Measurements from ENCODE around the gene INSM1. TPM values are rescaled to one million over a fixed set of nuclear protein-coding genes. Genes with fewer than 3 reads are reported as not detected.

Gene INSM1
- total RNA-seq, 1 donor from 2014 or later, result not detected

DNA sequence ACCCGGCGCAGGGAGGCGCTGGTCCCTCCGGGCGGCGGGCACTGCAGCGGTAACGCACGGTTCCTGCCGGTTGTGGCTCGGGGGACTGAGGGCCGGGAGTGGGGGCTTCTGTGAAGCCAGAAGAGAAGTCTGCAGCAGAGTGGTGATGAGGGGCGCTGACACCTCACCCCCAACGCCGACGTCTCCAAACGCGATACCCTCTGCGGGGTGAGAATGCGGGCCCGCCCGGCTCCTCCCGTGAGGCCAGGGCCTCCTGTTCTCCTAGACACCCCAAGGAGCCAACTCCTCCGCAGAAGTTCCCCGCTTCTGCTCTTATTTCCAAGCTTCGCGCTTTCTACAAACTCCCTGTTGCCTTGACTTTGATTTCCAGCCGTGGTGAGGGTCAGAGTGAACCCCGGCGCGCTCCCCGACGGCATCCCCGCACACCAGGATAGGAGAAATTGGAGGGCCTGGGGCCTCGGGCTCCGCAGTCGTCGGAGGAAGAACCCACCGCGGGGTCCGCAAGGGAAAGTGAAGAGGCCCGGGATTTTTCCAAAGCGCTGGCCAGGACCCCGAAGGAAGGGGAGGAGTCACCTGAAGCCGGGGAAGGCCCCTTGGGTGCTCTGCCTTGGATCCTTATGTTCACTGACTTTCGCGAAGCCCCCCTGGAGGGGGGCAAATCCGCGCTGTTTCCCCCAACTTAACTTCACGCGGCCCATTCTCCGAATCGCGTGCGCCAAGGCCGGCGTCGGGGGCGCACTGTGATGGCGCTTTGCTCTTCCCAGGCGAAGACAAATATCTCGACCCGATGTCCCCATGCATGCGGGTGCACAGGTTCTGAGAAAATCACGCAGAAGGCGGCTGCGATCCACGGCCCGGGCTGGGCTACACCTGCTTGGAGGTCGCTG is 3.1 kb upstream of the INSM1 start:
- H3K4me3 Mint-ChIP-seq (ENCODE audit: unreplicated experiment), result no peak overlapping the region
- H3K36me3 Mint-ChIP-seq (ENCODE audit: low read depth, unreplicated experiment), result peaks cover under 1% of the 10 kb centered on the region
- H3K9me3 Mint-ChIP-seq (ENCODE audit: unreplicated experiment), result no peaks in the 10 kb centered on the region
- H3K27ac Mint-ChIP-seq (ENCODE audit: unreplicated experiment), result no peak overlapping the region
- TF ChIP-seq, protein P1, sequence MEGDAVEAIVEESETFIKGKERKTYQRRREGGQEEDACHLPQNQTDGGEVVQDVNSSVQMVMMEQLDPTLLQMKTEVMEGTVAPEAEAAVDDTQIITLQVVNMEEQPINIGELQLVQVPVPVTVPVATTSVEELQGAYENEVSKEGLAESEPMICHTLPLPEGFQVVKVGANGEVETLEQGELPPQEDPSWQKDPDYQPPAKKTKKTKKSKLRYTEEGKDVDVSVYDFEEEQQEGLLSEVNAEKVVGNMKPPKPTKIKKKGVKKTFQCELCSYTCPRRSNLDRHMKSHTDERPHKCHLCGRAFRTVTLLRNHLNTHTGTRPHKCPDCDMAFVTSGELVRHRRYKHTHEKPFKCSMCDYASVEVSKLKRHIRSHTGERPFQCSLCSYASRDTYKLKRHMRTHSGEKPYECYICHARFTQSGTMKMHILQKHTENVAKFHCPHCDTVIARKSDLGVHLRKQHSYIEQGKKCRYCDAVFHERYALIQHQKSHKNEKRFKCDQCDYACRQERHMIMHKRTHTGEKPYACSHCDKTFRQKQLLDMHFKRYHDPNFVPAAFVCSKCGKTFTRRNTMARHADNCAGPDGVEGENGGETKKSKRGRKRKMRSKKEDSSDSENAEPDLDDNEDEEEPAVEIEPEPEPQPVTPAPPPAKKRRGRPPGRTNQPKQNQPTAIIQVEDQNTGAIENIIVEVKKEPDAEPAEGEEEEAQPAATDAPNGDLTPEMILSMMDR (IDR thresholded peaks at IDR 0.05; ENCODE audit: unreplicated experiment), result no peak
- peaks cover 6% of the 10 kb centered on the region for H3K4me1 Mint-ChIP-seq (ENCODE audit: unreplicated experiment)
- DNase-seq (ENCODE audit: low spot score), result no peak
- peaks cover 27% of the 10 kb centered on the region for H3K27me3 Mint-ChIP-seq (ENCODE audit: unreplicated experiment)

DNA sequence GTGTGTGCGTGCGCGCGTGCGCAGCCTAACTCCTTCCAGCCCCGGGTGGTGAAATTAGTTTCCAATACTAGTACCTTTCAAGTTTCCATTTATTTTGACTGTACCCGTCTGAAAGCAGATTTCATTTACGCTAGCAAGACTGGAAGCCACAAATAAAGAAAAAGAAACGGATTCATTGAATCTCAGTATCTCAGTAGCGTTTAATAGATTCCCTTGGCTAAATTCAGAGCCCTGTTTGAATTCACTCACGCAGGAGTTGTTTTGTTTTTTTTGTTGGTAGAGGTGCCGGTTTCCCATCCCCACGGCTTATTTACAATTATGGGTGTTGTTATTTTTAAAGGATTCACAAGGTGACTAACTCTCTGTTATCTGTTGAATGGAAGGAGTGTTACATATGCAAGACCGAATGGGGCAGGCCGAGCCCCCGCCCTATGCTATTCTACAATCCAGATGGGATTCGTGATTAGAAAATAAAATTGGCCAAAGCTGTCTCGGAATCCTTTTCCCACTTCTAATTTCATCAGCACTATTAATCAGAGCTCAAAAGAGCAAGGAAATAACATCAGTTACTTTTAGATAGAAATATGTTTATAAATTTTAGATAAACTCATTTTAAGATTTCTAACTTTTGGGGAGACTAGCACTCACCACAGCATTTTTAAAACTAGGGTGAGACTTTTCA is 2.3 kb upstream of the INSM1 start:
- H3K27me3 Mint-ChIP-seq (ENCODE audit: unreplicated experiment), result peaks cover 29% of the 10 kb centered on the region
- no peak overlapping the region for H3K27ac Mint-ChIP-seq (ENCODE audit: unreplicated experiment)
- no peak for DNase-seq (ENCODE audit: low spot score)
- H3K9me3 Mint-ChIP-seq (ENCODE audit: unreplicated experiment), result no peaks in the 10 kb centered on the region
- H3K4me1 Mint-ChIP-seq (ENCODE audit: unreplicated experiment), result peaks cover 11% of the 10 kb centered on the region
- peaks cover 5% of the 10 kb centered on the region for H3K36me3 Mint-ChIP-seq (ENCODE audit: low read depth, unreplicated experiment)
- TF ChIP-seq, protein P1 (IDR thresholded peaks at IDR 0.05; ENCODE audit: unreplicated experiment), result no peak
- H3K4me3 Mint-ChIP-seq (ENCODE audit: unreplicated experiment), result no peak overlapping the region

DNA sequence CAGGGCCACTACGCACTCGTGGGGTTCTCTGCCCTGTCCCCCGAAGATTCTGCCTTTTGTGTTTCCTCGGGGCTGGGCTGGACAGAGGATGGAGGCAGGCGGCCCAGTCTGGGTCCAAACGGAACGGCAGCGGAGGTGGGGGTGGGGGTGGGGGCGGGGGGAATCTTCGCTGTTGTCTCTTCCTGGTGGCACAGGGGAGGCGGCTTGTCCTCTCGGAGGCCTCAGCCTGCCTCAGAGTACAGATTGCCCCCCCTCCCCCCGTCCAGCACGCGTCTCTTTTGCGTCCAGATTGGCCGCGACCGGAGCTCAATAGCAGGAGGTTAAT is 1.4 kb upstream of the INSM1 start:
- peaks cover 5% of the 10 kb centered on the region for H3K36me3 Mint-ChIP-seq (ENCODE audit: low read depth, unreplicated experiment)
- H3K27ac Mint-ChIP-seq (ENCODE audit: unreplicated experiment), result no peak overlapping the region
- DNase-seq (ENCODE audit: low spot score), result no peak
- peak overlapping the region; percentile 54 for H3K4me3 Mint-ChIP-seq (ENCODE audit: unreplicated experiment)
- H3K9me3 Mint-ChIP-seq (ENCODE audit: unreplicated experiment), result no peaks in the 10 kb centered on the region
- TF ChIP-seq, protein P1 (IDR thresholded peaks at IDR 0.05; ENCODE audit: unreplicated experiment), result no peak
- peaks cover 30% of the 10 kb centered on the region for H3K27me3 Mint-ChIP-seq (ENCODE audit: unreplicated experiment)
- H3K4me1 Mint-ChIP-seq (ENCODE audit: unreplicated experiment), result peaks cover 11% of the 10 kb centered on the region

DNA sequence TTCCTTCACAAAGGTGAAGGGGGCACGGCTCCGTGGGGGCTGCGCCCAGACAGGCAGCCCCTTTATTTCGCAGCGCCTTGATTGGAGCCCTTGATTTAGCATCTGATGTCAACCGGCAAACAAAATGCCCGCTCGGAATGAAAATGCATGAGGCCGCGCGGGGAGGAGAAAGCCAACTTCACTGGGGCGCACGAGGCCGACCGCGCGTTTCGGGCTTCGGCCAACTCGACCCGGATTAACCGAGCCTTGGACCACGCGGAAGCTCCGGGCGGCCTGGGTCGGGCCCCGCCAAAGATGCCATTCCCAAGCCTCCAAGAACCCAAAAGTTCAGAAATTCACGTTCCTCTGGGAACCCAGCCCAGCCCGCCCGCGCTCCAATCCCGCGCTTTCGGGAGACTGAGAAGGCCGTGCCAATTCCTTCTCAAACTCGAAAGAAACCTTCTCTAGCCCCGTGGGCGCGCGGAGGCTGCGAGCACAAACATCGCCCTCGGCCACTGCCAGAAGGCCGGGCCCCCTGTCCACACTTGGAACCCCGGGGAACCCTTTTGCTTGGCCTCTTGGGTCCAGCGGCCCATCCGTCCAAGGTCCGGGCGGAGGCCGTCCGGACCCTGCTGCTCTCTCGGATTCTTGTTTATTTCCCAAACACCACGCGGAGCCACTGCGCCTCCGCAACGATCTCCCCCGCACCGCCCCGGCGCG is 879 bp upstream of the INSM1 start:
- Mint-ChIP-seq H3K27ac (ENCODE audit: unreplicated experiment) (no peak overlapping the region), H3K4me3 (ENCODE audit: unreplicated experiment) (no peak overlapping the region), H3K9me3 (ENCODE audit: unreplicated experiment) (no peaks in the 10 kb centered on the region), H3K27me3 (ENCODE audit: unreplicated experiment) (peaks cover 33% of the 10 kb centered on the region), H3K4me1 (ENCODE audit: unreplicated experiment) (peaks cover 11% of the 10 kb centered on the region), H3K36me3 (ENCODE audit: low read depth, unreplicated experiment) (peaks cover 5% of the 10 kb centered on the region)
- TF ChIP-seq, protein P1 (IDR thresholded peaks at IDR 0.05; ENCODE audit: unreplicated experiment), result no peak
- DNase-seq (ENCODE audit: low spot score), result peak; percentile 31

Data from endothelial cell (in vitro differentiated cells).